HG02623 (cell line): ENCODE measurements around the gene DYNC2LI1.

Source experiments
- ATAC-seq: cut with Tn5 transposase; IDR thresholded peaks from one replicate; pipeline ENCODE4 v1.9.1; 2021; ENCODE audit warnings: moderate library complexity; ENCODE audit not compliant: unreplicated experiment

The DYNC2LI1 gene

GRCh38 chr2:43762286-43762685 is 11.6 kb upstream of the DYNC2LI1 start:
- ATAC-seq = no peak

- no peak for ATAC-seq
Observed at GRCh38 chr2:43763091-43763490, 10.7 kb upstream of the DYNC2LI1 start.

- no peak for ATAC-seq
Observed at GRCh38 chr2:43764086-43764705, 9.6 kb upstream of the DYNC2LI1 start.

- no peak for ATAC-seq
Observed at GRCh38 chr2:43766006-43766405, 7.8 kb upstream of the DYNC2LI1 start.

GRCh38 chr2:43774617-43775016 is 778 bp downstream of the DYNC2LI1 start:
- no peak for ATAC-seq

GRCh38 chr2:43776324-43776723 is 2.5 kb downstream of the DYNC2LI1 start:
- no peak for ATAC-seq

- ATAC-seq = no peak
Observed at GRCh38 chr2:43777306-43777926, 3.6 kb downstream of the DYNC2LI1 start.

- no peak for ATAC-seq
Observed at GRCh38 chr2:43778233-43778632, 4.4 kb downstream of the DYNC2LI1 start.

GRCh38 chr2:43787895-43788294 is 14.1 kb downstream of the DYNC2LI1 start:
- no peak for ATAC-seq

GRCh38 chr2:43788646-43789045 is 14.8 kb downstream of the DYNC2LI1 start:
- ATAC-seq = no peak

GRCh38 chr2:43790147-43790546 is 16.3 kb downstream of the DYNC2LI1 start:
- ATAC-seq = no peak

- ATAC-seq = no peak
Observed at GRCh38 chr2:43791035-43791765, 17.4 kb downstream of the DYNC2LI1 start.

- ATAC-seq = no peak
Observed at GRCh38 chr2:43792653-43793052, 18.8 kb downstream of the DYNC2LI1 start.

GRCh38 chr2:43794956-43795355 is 21.1 kb downstream of the DYNC2LI1 start:
- no peak for ATAC-seq

GRCh38 chr2:43796206-43796605 is 22.4 kb downstream of the DYNC2LI1 start:
- ATAC-seq = no peak

- no peak for ATAC-seq
Observed at GRCh38 chr2:43798300-43798699, 24.5 kb downstream of the DYNC2LI1 start.

GRCh38 chr2:43800894-43801293 is 27.1 kb downstream of the DYNC2LI1 start:
- no peak for ATAC-seq

- no peak for ATAC-seq
Observed at GRCh38 chr2:43802135-43802534, 28.3 kb downstream of the DYNC2LI1 start.

- no peak for ATAC-seq
Observed at GRCh38 chr2:43803113-43803512, 29.3 kb downstream of the DYNC2LI1 start.

- no peak for ATAC-seq
Observed at GRCh38 chr2:43806719-43807031, 32.8 kb downstream of the DYNC2LI1 start.

- no peak for ATAC-seq
Observed at GRCh38 chr2:43810452-43810851, 36.6 kb downstream of the DYNC2LI1 start.

GRCh38 chr2:43810888-43811287 is 37.0 kb downstream of the DYNC2LI1 start:
- no peak for ATAC-seq
